ENCODE data around the gene COPS4.

Gene COPS4

DNA sequence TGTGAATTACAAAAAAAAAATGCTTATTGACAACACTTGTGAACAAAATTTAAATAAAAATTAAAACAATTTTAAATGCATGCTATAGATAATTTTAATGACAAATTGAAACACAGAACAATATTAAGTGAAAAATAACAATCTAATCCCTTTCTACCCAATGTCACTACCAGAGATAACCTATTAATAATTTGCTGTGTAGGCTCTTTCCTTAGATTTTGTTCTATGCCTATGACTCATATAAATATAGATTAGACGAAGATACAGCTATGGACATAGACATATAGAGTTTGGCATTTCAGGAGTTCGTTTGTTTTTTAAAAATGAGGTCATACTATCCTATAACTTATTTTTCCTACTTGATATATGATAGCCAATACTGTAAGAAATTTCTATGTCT, 61.4 kb downstream of the COPS4 start:
- Histone ChIP-seq H3K9ac (ENCODE audit: insufficient read length, low read depth) (no peak overlapping the region), H3K36me3 (ENCODE audit: insufficient read depth, insufficient read length, low read length) (no peaks in the 10 kb centered on the region), H3K27me3 (ENCODE audit: insufficient read depth, insufficient read length) (no peaks in the 10 kb centered on the region), H3K4me3 (ENCODE audit: insufficient read length, low read depth) (no peak overlapping the region), H3K4me1 (ENCODE audit: insufficient read depth, insufficient read length) (no peaks in the 10 kb centered on the region), H3K9me3 (ENCODE audit: insufficient read depth, low read length) (no peaks in the 10 kb centered on the region)
- no peak for DNase-seq (ENCODE audit: low read depth, low spot score)
- TF ChIP-seq ZNF274 (IDR thresholded peaks at IDR 0.05; ENCODE audit: low read depth, low read length) (no peak), SUZ12 (IDR thresholded peaks at IDR 0.05; ENCODE audit: extremely low read depth, insufficient read depth, insufficient read length) (no peak), YY1 (IDR thresholded peaks at IDR 0.05; ENCODE audit: insufficient read depth, insufficient read length) (no peak)

DNA sequence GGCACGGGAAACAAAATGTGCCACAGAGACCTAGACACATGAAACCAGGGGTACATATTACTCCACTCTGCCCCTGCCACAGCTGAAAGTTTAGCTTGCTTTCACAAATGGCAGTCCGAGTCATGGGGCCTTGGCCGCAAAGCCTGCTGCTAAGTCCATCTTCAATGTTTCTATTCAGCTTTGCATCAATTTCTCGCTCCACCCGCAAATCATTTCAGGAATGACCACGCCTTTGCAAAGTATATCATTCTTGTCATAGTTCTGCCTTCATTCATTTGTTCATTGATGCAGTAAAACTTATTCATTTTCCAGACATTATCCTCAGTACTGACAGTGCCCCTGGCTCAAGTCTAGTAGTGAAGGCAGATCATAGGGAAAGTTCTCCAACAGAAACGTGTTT, 70.0 kb downstream of the COPS4 start:
- no peak for DNase-seq (ENCODE audit: low read depth, low spot score)
- Histone ChIP-seq H3K9ac (ENCODE audit: insufficient read length, low read depth) (no peak overlapping the region), H3K27me3 (ENCODE audit: insufficient read depth, insufficient read length) (peaks cover 13% of the 10 kb centered on the region), H3K4me3 (ENCODE audit: insufficient read length, low read depth) (no peak overlapping the region), H3K36me3 (ENCODE audit: insufficient read depth, insufficient read length, low read length) (no peaks in the 10 kb centered on the region), H3K9me3 (ENCODE audit: insufficient read depth, low read length) (no peaks in the 10 kb centered on the region), H3K4me1 (ENCODE audit: insufficient read depth, insufficient read length) (no peaks in the 10 kb centered on the region)
- TF ChIP-seq SUZ12 (IDR thresholded peaks at IDR 0.05; ENCODE audit: extremely low read depth, insufficient read depth, insufficient read length) (no peak), ZNF274 (IDR thresholded peaks at IDR 0.05; ENCODE audit: low read depth, low read length) (no peak), YY1 (IDR thresholded peaks at IDR 0.05; ENCODE audit: insufficient read depth, insufficient read length) (no peak)

DNA sequence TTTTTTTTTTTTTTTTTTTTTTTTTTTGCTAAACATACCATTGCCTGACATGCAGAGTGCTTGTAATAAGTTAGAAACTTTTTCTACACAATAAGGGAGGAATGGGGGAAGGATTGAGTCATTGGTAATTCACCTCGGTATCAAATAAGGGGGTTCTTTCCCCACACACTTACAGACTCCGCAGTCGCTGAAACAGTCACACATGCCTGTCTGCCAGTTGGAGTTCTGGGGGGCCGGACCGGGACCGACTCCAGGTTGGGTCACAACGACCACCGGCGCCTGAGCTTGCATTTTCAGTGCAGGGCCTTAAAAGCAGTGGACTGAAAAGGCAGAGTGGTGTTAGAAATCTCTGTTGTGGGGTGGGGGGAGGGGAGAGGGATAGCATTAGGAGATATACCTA, 72.6 kb downstream of the COPS4 start:
- H3K27me3 ChIP-seq (ENCODE audit: insufficient read depth, insufficient read length) = peaks cover 13% of the 10 kb centered on the region
- no peaks in the 10 kb centered on the region for H3K36me3 ChIP-seq (ENCODE audit: insufficient read depth, insufficient read length, low read length)
- no peak for DNase-seq (ENCODE audit: low read depth, low spot score)
- H3K4me1 ChIP-seq (ENCODE audit: insufficient read depth, insufficient read length) = no peaks in the 10 kb centered on the region
- no peak overlapping the region for H3K4me3 ChIP-seq (ENCODE audit: insufficient read length, low read depth)
- TF ChIP-seq SUZ12 (IDR thresholded peaks at IDR 0.05; ENCODE audit: extremely low read depth, insufficient read depth, insufficient read length) (peak; percentile 0), YY1 (IDR thresholded peaks at IDR 0.05; ENCODE audit: insufficient read depth, insufficient read length) (no peak), ZNF274 (IDR thresholded peaks at IDR 0.05; ENCODE audit: low read depth, low read length) (no peak)
- H3K9ac ChIP-seq (ENCODE audit: insufficient read length, low read depth) = no peak overlapping the region
- H3K9me3 ChIP-seq (ENCODE audit: insufficient read depth, low read length) = no peaks in the 10 kb centered on the region

DNA sequence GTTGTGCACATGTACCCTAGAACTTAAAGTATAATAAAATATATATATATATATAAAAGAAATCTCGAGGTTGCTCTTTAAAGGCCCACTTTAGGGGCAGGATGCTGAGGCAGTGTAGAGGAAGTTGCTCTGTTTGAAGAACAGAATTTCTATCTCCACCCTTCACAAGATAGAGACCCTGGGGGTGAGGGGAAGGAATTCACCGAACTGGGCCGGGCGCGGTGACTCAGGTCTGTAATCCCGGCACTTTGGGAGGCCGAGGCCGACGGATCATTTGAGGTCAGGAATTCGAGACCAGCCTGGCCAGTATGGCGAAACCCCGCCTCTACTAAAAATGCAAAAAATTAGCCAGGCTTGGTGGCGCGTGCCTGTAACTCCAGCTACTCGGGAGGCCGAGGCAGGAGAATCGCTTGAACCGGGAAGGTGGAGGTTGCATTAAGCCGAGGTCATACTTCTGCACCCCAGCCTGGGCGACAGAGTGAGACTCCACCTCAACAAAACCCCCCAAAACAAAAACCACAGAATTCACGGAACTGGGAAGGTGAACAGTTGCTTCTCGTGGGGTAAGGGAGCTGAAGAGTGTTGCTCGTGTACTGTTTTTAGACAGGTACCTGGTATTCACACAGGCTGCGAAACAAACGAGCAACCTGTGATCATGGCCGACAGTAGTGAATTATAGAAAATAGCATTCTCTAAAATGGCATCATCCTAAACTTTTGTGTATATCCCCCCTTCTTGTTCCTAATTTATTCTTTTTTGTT, 73.3 kb downstream of the COPS4 start:
- Histone ChIP-seq H3K4me1 (ENCODE audit: insufficient read depth, insufficient read length) (no peaks in the 10 kb centered on the region), H3K9ac (ENCODE audit: insufficient read length, low read depth) (no peak overlapping the region), H3K4me3 (ENCODE audit: insufficient read length, low read depth) (no peak overlapping the region), H3K36me3 (ENCODE audit: insufficient read depth, insufficient read length, low read length) (no peaks in the 10 kb centered on the region), H3K27me3 (ENCODE audit: insufficient read depth, insufficient read length) (peaks cover 13% of the 10 kb centered on the region), H3K9me3 (ENCODE audit: insufficient read depth, low read length) (no peaks in the 10 kb centered on the region)
- no peak for TF ChIP-seq SUZ12 (IDR thresholded peaks at IDR 0.05; ENCODE audit: extremely low read depth, insufficient read depth, insufficient read length)
- TF ChIP-seq YY1 (IDR thresholded peaks at IDR 0.05; ENCODE audit: insufficient read depth, insufficient read length) = no peak
- TF ChIP-seq ZNF274 (IDR thresholded peaks at IDR 0.05; ENCODE audit: low read depth, low read length) = no peak
- no peak for DNase-seq (ENCODE audit: low read depth, low spot score)

DNA sequence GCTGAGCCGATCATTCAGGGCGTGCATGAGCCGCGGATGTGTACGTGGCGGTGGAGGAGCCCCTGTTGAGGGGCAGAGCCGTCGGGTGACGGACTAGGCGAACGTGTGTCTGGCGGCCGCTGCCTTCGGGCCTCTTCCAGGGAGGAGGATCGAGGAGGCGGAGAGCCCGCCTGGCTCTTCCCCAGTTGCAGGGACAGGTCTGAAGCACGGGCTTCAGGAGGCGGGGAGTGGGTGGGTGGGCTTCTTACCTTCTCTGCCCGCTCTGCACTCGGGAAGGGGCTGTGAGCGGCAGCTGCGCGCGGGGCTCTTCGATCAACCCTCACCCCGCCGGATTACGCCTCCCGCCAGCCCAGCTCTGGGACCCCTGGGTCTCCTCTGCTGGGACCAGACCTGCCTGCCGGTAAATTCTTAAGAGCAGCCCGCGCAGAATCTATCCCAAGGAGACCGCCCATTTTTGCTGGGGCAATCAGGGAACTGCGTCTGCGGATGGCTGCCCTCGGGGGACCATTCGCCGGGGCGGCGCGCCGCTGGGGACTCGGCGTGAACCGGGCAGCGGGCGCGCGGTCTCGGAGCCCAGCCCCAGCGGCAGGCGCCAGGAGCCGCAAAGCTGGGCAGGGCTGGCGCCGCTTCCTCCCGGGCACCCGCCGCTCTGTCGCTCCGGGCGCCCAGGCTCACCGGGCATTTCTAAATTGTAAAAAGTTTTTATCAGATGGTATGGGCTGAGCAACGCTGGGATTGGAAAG, 74.7 kb downstream of the COPS4 start:
- DNase-seq (ENCODE audit: low read depth, low spot score) = no peak

DNA sequence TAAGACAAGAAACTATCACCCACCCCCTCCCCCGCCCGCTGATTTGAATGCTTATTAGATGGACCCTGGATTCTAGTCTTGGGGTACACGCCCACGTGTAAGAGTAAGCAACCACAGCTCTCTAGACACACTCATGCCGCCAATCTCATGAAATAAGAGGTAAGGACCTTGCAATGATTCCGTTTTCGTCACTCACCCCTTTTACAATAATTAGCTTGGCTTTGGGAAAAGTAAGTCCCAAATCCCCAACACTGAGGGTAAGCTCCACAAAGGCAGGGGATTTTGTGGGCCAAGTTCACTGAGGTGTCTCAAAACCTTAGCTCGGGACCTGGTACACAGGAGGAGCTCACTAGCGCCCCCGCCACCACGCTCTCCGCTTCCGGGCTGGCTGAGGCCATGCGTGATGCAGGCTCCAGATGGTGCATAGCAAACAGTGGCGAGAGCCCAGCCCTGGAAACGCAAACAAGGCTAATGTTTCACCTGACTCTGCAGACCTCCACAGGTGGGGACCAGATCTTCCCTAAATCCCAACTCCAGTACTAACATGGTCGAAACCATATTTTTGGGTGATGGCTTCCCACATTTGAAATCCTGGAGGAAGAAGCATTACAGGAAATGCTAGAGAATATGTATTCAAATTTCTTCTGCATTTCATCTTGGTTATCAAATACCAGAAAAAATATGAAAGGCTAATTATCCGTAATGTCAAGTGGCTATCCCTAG, 75.4 kb downstream of the COPS4 start:
- TF ChIP-seq SUZ12 (IDR thresholded peaks at IDR 0.05; ENCODE audit: extremely low read depth, insufficient read depth, insufficient read length) (no peak), YY1 (IDR thresholded peaks at IDR 0.05; ENCODE audit: insufficient read depth, insufficient read length) (no peak), ZNF274 (IDR thresholded peaks at IDR 0.05; ENCODE audit: low read depth, low read length) (no peak)
- no peaks in the 10 kb centered on the region for H3K4me1 ChIP-seq (ENCODE audit: insufficient read depth, insufficient read length)

More for the DNA sequence above, 74.7 kb downstream of the COPS4 start:
- Histone ChIP-seq H3K27me3 (ENCODE audit: insufficient read depth, insufficient read length) (peaks cover 13% of the 10 kb centered on the region), H3K9ac (ENCODE audit: insufficient read length, low read depth) (peak overlapping the region; percentile 61), H3K9me3 (ENCODE audit: insufficient read depth, low read length) (no peaks in the 10 kb centered on the region), H3K4me1 (ENCODE audit: insufficient read depth, insufficient read length) (no peaks in the 10 kb centered on the region), H3K4me3 (ENCODE audit: insufficient read length, low read depth) (peak overlapping the region; percentile 37), H3K36me3 (ENCODE audit: insufficient read depth, insufficient read length, low read length) (no peaks in the 10 kb centered on the region)
- TF ChIP-seq ZNF274 (IDR thresholded peaks at IDR 0.05; ENCODE audit: low read depth, low read length) (no peak), YY1 (IDR thresholded peaks at IDR 0.05; ENCODE audit: insufficient read depth, insufficient read length) (no peak), SUZ12 (IDR thresholded peaks at IDR 0.05; ENCODE audit: extremely low read depth, insufficient read depth, insufficient read length) (no peak)

More for the DNA sequence above, 75.4 kb downstream of the COPS4 start:
- Histone ChIP-seq H3K27me3 (ENCODE audit: insufficient read depth, insufficient read length) (peaks cover 13% of the 10 kb centered on the region), H3K9ac (ENCODE audit: insufficient read length, low read depth) (peak overlapping the region; percentile 42), H3K4me3 (ENCODE audit: insufficient read length, low read depth) (peak overlapping the region; percentile 37), H3K9me3 (ENCODE audit: insufficient read depth, low read length) (no peaks in the 10 kb centered on the region), H3K36me3 (ENCODE audit: insufficient read depth, insufficient read length, low read length) (no peaks in the 10 kb centered on the region)
- DNase-seq (ENCODE audit: low read depth, low spot score) = peak; percentile 70

Measured in NT2/D1 (cell line).